OCI-LY1 (cell line): ENCODE results near the gene TNNT1.

Experiments used
- EZH2 ChIP-seq: fragments of 200-600 bp; sonication (generic), shearing (Covaris generic); IDR thresholded peaks from 2 replicates; pipeline ENCODE4 v1.8.0; 2017; ENCODE audit warnings: borderline replicate concordance, mixed run types, mild to moderate bottlenecking, antibody characterized with exemption, low read length, moderate library complexity, mixed read lengths
- TF ChIP-seq, protein P1 (sequence below): fragments of 200-600 bp; sonication (generic), shearing (Covaris generic); IDR thresholded peaks from 2 replicates; pipeline ENCODE4 v1.5.1; 2017; ENCODE audit warnings: mild to moderate bottlenecking, antibody characterized with exemption, low read length, moderate library complexity, mixed read lengths

DNA sequence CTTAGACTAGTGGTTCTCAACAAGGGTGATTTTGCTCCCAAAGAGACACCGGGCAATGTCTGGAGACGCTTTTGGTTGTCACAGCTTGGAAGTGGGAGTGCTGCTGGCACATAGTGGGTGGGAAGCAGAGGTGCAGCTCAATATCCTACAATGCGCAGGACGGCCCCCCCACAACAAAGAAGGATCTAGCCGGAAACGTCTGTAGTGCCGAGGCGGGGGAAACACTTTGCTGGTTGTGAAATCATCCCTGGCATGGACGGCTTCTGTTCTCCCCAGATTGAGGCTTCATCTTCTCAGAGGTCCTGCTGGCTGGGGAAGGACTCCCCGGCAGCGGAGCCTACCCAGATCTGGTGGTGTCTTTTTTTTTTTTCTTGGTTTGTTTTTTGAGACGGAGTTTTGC lies 44.5 kb upstream of the TNNT1 start:
- TF ChIP-seq, protein P1, sequence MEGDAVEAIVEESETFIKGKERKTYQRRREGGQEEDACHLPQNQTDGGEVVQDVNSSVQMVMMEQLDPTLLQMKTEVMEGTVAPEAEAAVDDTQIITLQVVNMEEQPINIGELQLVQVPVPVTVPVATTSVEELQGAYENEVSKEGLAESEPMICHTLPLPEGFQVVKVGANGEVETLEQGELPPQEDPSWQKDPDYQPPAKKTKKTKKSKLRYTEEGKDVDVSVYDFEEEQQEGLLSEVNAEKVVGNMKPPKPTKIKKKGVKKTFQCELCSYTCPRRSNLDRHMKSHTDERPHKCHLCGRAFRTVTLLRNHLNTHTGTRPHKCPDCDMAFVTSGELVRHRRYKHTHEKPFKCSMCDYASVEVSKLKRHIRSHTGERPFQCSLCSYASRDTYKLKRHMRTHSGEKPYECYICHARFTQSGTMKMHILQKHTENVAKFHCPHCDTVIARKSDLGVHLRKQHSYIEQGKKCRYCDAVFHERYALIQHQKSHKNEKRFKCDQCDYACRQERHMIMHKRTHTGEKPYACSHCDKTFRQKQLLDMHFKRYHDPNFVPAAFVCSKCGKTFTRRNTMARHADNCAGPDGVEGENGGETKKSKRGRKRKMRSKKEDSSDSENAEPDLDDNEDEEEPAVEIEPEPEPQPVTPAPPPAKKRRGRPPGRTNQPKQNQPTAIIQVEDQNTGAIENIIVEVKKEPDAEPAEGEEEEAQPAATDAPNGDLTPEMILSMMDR: no peak
- TF ChIP-seq EZH2: no peak
